Measurements from ENCODE around the gene CHMP6.

The CHMP6 gene

DNA sequence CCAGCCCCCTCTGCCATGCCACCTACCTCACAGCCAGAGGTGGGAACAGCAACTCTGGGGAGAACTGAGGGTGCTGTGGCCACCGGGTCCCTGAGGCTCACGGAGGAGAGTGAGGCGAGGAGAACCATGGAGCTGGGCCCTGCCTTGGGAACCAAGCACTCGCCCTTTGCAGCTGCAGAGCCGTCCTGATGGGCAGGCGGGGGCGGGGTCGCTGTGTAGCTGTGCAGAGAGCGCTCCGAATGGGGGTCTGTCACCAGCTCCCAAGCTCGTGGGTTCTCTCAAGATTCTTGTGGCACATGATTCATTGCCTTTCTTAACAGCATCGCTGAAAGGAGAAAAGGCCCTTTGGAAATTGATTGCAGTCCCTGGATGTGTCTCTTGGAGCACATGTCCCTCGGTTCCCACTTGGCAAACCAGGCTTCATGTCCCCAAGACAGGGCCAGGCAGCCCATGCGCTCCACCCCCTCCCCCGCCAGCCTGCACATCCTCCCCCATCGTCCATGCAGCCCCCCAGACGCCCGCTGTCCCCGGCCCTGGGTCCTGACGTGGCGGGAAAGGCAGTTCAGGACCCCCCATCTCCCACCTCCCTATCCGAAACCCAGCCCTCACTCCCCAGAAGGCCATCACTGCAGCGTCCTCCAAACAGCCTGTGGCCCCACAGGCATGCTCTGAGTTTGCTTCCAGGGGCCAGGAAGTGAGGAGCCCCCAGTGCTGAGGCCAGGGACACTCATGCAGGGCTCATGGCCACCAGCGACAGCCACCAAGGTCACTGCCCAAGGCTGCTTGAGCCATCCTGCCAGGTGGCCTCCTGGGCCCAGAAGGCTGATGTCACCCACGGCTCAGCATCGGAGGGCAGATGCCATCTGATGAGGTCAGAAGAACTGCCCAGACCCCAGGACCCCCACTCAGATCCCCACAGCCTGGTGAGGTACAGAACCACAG, 20.6 kb upstream of the CHMP6 start:
- no peak for DNase-seq (ENCODE audit: low read depth)

- no peak for DNase-seq (ENCODE audit: low read depth)
Measured at GRCh38 chr17:80971704-80972304, 19.8 kb upstream of the CHMP6 start.

DNA sequence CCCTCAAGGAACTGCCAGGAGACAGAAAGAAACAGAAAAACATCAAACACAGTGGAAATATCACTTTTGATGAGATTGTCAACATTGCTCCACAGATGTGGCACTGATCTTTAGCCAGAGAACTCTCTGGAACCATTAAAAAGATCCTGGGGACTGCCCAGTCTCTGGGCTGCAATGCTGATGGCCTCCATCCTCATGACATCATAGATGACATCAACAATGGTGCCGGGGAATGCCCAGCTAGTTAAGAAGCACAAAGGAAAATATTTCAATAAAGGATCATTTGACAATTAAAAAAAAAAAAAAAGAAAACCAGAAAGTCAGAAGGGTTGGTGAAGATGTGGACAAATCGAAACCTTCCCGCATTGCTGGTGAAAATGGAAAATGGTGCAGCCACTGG, 14.9 kb upstream of the CHMP6 start:
- DNase-seq (ENCODE audit: low read depth), result no peak

DNA sequence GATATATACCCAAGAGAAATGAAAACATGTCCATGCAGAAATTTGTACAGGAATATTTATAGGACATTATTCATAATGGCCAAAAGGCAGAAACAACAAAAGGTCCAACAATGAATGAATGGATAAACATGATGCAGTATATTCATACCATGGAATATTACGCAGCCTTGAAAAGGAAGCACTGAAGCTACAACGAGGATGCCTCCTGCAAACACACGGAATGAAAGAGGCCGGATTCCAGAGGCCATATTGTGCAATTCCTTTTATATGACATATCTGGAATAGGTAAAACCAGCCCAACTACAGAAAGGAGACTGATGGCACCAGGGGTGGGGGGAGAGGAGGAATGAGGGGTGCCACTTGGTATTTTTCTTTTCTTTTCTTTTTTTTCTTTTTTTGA, 14.5 kb upstream of the CHMP6 start:
- no peak for DNase-seq (ENCODE audit: low read depth)

- DNase-seq (ENCODE audit: low read depth), result no peak
Measured at GRCh38 chr17:80978499-80979497, 12.8 kb upstream of the CHMP6 start.

DNA sequence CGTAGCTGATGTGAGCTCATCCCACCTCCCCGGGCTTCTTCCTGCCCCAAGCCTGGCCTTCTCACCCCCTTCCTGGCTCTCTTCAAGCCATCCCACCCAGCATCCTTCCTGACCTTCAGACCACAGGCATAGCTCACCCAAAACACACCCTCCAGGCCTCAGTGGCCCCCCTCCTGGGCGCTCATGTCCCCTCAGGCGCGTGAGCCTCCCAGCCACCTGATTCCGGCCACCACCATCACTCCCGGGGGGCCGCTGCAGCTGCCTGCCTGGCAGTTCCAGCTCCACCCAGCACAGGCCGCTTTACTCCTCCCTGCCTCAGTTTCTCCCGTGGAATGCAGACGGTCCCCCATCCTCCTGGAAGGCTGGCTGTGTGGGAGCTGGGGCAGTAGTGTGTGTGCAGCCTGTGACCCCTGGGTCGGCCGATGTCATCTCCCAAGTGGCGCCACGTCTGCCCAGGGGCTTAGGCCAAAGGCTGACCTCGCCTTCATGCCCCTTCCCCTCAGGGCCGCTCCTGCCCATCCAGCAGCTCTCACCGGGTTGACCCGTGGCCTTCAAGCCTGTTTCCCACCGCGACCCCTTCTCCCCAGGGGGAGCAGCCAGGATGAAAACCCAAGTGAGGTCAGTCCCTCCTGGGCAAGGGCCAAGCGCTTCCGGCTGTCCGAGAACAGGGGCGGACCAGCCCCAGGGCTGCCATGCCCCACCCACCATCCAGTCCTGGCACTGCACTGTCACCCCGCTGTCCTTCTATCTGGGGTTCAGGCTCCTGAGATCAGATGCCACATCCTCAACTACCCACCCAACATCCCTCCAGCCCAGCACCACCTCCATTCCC, 11.9 kb upstream of the CHMP6 start:
- no peak for DNase-seq (ENCODE audit: low read depth)

- DNase-seq (ENCODE audit: low read depth), result no peak
Measured at GRCh38 chr17:80980397-80981061, 11.1 kb upstream of the CHMP6 start.

GRCh38 chr17:80981062-80981902, 10.4 kb upstream of the CHMP6 start:
- DNase-seq (ENCODE audit: low read depth), result peak; percentile 43

- no peak for DNase-seq (ENCODE audit: low read depth)
Measured at GRCh38 chr17:80981929-80982425, 9.7 kb upstream of the CHMP6 start.

- DNase-seq (ENCODE audit: low read depth), result no peak
Measured at GRCh38 chr17:80982426-80982974, 9.1 kb upstream of the CHMP6 start.

GRCh38 chr17:80983545-80983944, 8.1 kb upstream of the CHMP6 start:
- no peak for DNase-seq (ENCODE audit: low read depth)

DNA sequence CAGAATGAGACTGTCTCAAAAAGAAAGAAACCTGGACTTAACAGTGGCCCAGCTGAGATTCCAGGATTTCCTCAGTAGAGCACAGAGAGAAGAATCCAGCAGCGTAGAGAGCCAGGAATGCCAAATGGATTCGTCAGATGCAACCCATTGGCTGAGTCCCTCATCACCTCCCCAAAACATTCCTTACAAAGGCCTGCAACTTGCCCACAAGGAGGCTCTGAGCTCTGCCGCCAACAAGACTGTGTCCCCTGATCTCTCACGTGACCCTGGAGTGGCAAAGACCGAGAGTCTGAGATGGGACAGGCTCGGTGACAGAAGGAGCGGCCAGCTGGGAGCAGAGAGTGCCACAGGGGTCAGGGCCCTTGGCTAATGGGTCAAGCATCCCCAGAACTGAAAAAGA, 6.9 kb upstream of the CHMP6 start:
- DNase-seq (ENCODE audit: low read depth), result no peak

DNA sequence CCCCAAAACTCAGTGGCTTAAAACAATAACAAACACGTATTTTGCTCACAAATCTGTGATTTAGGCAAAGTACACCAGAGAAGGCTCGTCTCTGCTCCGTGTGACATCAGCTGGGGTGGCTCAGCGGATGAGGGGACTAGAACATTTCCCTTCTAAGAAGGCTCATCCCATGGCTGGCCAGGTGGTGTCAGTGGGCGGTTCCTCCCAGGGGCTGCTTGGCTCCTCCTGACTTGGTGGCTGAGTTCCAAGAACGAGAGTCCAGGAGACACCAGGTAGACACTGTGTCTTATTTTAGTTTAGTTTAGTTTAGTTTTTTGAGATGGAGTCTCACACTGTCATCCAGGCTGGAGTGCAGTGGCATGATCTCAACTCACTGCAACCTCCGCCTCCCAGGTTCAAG, 5.6 kb upstream of the CHMP6 start:
- no peak for DNase-seq (ENCODE audit: low read depth)

GRCh38 chr17:80986816-80987475, 4.7 kb upstream of the CHMP6 start:
- no peak for DNase-seq (ENCODE audit: low read depth)

DNA sequence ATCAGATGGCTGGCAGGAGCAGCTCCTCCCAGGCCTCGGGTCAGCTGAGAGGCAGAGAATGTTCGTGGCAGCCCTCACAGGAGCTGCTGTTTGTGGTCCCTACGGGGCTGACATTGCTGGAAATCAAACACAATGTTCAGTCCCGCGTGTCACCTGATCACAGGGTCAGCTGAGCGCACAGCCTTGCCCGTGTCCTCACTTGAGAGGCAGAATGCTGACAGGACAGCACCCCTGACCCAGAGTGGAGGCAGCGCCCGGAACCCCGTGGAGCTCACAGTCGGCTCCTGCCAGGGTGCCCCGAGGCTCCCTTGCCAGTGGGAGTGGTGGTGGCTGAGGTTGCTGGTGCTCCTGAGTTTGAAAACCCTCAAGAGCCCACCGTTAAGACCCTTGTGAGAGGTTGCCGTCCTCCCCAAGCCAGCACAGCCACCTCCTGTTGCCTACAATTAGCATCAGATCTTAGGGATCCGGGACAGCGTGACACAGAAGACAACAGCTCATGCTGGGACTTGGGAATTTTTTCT, 3.6 kb upstream of the CHMP6 start:
- DNase-seq (ENCODE audit: low read depth), result no peak

GRCh38 chr17:80989586-80989913, 2.1 kb upstream of the CHMP6 start:
- no peak for DNase-seq (ENCODE audit: low read depth)

DNA sequence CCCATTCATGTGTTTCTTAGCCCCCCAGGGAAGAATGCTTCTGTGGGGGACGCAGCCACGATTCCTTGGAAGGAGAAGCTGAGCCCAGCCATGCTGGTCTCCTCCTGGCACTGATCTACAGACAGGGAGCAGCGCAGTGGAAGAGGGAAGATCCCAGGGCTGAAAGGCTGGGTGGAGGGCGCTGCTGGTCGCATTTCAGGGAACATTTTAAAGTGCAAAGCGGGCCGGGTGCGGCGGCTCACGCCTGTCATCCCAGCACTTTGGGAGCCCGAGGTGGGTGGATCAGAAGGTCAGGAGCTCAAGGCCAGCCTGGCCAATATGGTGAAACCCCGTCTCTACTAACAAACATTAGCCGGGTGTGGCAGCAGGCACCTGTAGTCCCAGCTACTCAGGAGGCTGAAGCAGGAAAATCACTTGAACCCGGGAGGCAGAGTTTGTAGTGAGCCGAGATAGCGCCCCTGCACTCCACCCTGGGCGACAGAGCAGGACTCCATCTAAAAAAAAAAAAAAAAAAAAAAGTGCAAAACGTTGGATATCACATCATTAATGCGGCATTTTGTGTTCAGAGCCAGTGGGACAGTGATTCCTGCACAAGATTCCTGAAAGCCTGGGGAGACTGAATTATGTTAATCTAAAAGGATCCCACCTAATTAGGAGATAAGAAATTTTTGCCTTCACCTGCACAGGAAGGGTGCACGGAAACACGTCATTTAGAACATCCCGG, 558 bp upstream of the CHMP6 start:
- no peak for DNase-seq (ENCODE audit: low read depth)
